OCI-LY3 (cell line): Measurements from ENCODE around the gene ACTR3.

ENCODE experiments used
- EZH2phosphoT487 ChIP-seq: fragments of 200-600 bp; shearing (Covaris generic); IDR thresholded peaks from 2 replicates; pipeline ENCODE4 v1.6.1; 2018; ENCODE audit warnings: antibody characterized with exemption, mixed run types, low read depth
- TF ChIP-seq, protein P1 (sequence below): fragments of 200-600, 300-600 bp; sonication (generic); IDR thresholded peaks from 2 replicates; pipeline ENCODE4 v1.5.1; 2014; ENCODE audit warnings: antibody characterized with exemption, low read length, low read depth

DNA sequence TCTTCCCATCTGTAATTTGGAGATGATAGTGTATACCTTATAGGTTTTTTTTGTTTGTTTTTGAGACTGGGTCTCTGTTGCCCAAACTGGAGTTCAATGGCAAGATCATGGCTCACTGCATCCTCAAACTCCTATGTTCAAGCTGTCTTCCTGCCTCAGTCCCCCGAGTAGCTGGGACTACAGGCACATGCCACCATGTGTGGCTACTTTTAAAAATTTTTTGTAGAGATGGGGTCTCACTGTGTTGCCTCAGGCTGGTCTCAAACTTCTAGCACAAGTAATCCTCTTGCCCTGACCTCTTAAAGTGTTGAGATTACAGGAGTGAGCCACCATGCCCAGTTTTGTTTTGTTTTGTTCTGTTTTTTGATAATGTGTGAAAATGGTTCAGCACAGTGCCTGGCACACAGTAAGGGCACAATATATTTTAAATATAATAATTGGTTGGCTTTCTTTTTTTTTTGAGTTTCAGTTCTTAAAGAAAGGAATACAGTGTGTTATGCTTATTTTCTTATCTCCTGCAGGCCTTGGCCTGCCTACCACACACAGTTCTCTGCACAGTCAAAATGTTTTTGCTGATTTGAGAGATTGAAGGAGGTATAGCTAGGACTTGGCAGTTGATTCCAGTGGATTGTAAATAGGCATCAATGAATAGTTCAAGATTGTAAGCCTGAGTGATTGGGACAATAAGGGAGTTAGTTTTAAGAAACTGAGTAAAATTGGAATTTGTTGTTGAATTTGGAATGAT lies 6.1 kb downstream of the ACTR3 start:
- TF ChIP-seq, protein P1, sequence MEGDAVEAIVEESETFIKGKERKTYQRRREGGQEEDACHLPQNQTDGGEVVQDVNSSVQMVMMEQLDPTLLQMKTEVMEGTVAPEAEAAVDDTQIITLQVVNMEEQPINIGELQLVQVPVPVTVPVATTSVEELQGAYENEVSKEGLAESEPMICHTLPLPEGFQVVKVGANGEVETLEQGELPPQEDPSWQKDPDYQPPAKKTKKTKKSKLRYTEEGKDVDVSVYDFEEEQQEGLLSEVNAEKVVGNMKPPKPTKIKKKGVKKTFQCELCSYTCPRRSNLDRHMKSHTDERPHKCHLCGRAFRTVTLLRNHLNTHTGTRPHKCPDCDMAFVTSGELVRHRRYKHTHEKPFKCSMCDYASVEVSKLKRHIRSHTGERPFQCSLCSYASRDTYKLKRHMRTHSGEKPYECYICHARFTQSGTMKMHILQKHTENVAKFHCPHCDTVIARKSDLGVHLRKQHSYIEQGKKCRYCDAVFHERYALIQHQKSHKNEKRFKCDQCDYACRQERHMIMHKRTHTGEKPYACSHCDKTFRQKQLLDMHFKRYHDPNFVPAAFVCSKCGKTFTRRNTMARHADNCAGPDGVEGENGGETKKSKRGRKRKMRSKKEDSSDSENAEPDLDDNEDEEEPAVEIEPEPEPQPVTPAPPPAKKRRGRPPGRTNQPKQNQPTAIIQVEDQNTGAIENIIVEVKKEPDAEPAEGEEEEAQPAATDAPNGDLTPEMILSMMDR, result no peak
- TF ChIP-seq EZH2phosphoT487, result no peak
